Neural progenitor cell (in vitro differentiated cells): ENCODE measurements around the gene BCKDK.

ENCODE experiments used
- EZH2 ChIP-seq: fragments of 200-600 bp; sonication (generic); IDR thresholded peaks from 2 replicates; pipeline ENCODE4 v1.6.1; 2017; ENCODE audit warnings: antibody characterized with exemption, mild to moderate bottlenecking, moderate library complexity
- TF ChIP-seq, protein P1 (sequence below): fragments of 200-600 bp; sonication (generic); IDR thresholded peaks from 2 replicates; pipeline ENCODE4 v1.5.1; 2017; ENCODE audit warnings: antibody characterized with exemption, mild to moderate bottlenecking

DNA sequence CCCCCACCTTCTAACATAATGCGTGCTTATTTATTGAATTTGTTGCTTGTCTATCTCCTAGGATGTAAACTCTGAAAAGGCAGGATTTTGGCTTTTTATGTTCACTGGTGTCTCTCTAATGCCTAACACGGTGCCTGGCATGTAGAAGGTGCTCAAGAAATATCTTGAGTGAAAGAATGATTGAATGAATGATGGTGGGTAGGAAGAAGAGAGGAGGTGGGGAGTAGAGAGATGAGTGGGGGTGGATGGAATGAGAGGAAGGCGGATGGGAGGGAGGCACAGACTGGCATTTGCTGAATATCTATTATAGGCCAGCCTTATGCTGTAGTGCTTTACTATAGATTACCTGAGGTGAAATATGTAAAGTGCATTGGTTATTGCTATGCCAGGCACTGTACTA is 39.4 kb downstream of the BCKDK start:
- TF ChIP-seq, protein P1, sequence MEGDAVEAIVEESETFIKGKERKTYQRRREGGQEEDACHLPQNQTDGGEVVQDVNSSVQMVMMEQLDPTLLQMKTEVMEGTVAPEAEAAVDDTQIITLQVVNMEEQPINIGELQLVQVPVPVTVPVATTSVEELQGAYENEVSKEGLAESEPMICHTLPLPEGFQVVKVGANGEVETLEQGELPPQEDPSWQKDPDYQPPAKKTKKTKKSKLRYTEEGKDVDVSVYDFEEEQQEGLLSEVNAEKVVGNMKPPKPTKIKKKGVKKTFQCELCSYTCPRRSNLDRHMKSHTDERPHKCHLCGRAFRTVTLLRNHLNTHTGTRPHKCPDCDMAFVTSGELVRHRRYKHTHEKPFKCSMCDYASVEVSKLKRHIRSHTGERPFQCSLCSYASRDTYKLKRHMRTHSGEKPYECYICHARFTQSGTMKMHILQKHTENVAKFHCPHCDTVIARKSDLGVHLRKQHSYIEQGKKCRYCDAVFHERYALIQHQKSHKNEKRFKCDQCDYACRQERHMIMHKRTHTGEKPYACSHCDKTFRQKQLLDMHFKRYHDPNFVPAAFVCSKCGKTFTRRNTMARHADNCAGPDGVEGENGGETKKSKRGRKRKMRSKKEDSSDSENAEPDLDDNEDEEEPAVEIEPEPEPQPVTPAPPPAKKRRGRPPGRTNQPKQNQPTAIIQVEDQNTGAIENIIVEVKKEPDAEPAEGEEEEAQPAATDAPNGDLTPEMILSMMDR = no peak
- TF ChIP-seq EZH2 = no peak
